Lower lobe of right lung (tissue), 2 donors: Measurements from ENCODE around the gene ECPAS. TPM values are rescaled to one million over a fixed set of nuclear protein-coding genes. Genes with fewer than 3 reads are reported as not detected.
"Not testable (repeated sequence)": the region's sequence is repeated elsewhere in the genome, so short reads cannot be mapped to it uniquely, and the experiment has no call there.

Experiments
- ATAC-seq, 2 donors: fragments of 200-7000 bp; cut with Tn5 transposase; one replicate each; pipeline ENCODE4 v1.9.1; 2020 to 2022; ENCODE audit warnings: mild to moderate bottlenecking in 2 of 2, moderate library complexity in 2 of 2
- DNase-seq: peaks from one replicate; pipeline ENCODE4 v3.0.0-alpha.2; 2020
- H3K27ac ChIP-seq: fragments of 200-600 bp; one replicate; pipeline ENCODE4 v1.8.0; 2022
- H3K27me3 ChIP-seq: fragments of 200-600 bp; one replicate; pipeline ENCODE4 v1.8.0; 2022; ENCODE audit warnings: low read depth
- H3K36me3 ChIP-seq: fragments of 200-600 bp; one replicate; pipeline ENCODE4 v1.8.0; 2022; ENCODE audit warnings: mild to moderate bottlenecking
- H3K4me1 ChIP-seq: fragments of 200-600 bp; one replicate; pipeline ENCODE4 v1.8.0; 2022
- H3K4me3 ChIP-seq: fragments of 200-600 bp; one replicate; pipeline ENCODE4 v1.8.0; 2022; ENCODE audit warnings: mild to moderate bottlenecking
- H3K9me3 ChIP-seq: fragments of 200-600 bp; one replicate; pipeline ENCODE4 v1.8.0; 2022
- CTCF ChIP-seq: fragments of 200-600 bp; IDR thresholded peaks from one replicate; pipeline ENCODE4 v1.8.0; 2022; ENCODE audit warnings: antibody characterized with exemption, mild to moderate bottlenecking
- intact Hi-C: fragments of 100-400 bp; cut with DNase I; formaldehyde crosslinking; loops from one replicate; pipeline ENCODE4 v1.11.0; 2022
- total RNA-seq: library from RNA; stranded (reverse); fragmentation: NEBNext Ultra II Directional; extraction: Animal tissue kit (Norgen Biotek cat#: 25700); gene quantifications from one replicate; pipeline ENCODE4 v1.2.1, GENCODE V29; 2021
- donor health status: DM: no; HTN: yes; CAD: no; lungs with severe emphysema.

Gene ECPAS
- total RNA-seq, 1 donor from 2014 or later: 97.1 TPM

- intact Hi-C loops: no loop called here
- ATAC-seq: no peak
- H3K4me1 ChIP-seq: no peaks in the 10 kb centered on the region
- TF ChIP-seq CTCF: no peak
- H3K9me3 ChIP-seq: no peaks in the 10 kb centered on the region
- H3K27ac ChIP-seq: no peak overlapping the region
- no peaks in the 10 kb centered on the region for H3K36me3 ChIP-seq
- no peak overlapping the region for H3K4me3 ChIP-seq
- no peak for DNase-seq
- no peaks in the 10 kb centered on the region for H3K27me3 ChIP-seq
Observed at GRCh38 chr9:111502506-111502905, 18.3 kb upstream of the ECPAS start.

GRCh38 chr9:111501648-111502047 lies 17.5 kb upstream of the ECPAS start:
- Histone ChIP-seq H3K36me3 (no peaks in the 10 kb centered on the region), H3K27me3 (no peaks in the 10 kb centered on the region), H3K9me3 (no peaks in the 10 kb centered on the region), H3K4me3 (no peak overlapping the region), H3K27ac (no peak overlapping the region), H3K4me1 (no peaks in the 10 kb centered on the region)
- no peak for DNase-seq
- intact Hi-C loops: no loop called here
- TF ChIP-seq CTCF: no peak
- ATAC-seq: no peak

- no peak for ATAC-seq
- Histone ChIP-seq H3K27me3 (no peaks in the 10 kb centered on the region), H3K27ac (no peak overlapping the region), H3K4me1 (no peaks in the 10 kb centered on the region), H3K36me3 (no peaks in the 10 kb centered on the region), H3K9me3 (no peaks in the 10 kb centered on the region), H3K4me3 (no peak overlapping the region)
- no peak for DNase-seq
- intact Hi-C loops: no loop called here
- no peak for TF ChIP-seq CTCF
Observed at GRCh38 chr9:111501005-111501562, 16.9 kb upstream of the ECPAS start.

GRCh38 chr9:111497196-111497595 lies 13.0 kb upstream of the ECPAS start:
- H3K4me1 ChIP-seq, DNase-seq, H3K27me3 ChIP-seq, H3K27ac ChIP-seq, H3K36me3 ChIP-seq, intact Hi-C loops, H3K4me3 ChIP-seq, H3K9me3 ChIP-seq, ATAC-seq: not testable (repeated sequence)

GRCh38 chr9:111484572-111484894 lies 350 bp upstream of the ECPAS start:
- no peaks in the 10 kb centered on the region for H3K27me3 ChIP-seq
- no peaks in the 10 kb centered on the region for H3K36me3 ChIP-seq
- intact Hi-C loops: no loop called here
- peaks cover 32% of the 10 kb centered on the region for H3K4me1 ChIP-seq
- peak overlapping the region; percentile 90 for H3K4me3 ChIP-seq
- peak overlapping the region; percentile 98 for H3K27ac ChIP-seq
- DNase-seq (no peak), ATAC-seq (no peak)
- TF ChIP-seq CTCF: no peak
- H3K9me3 ChIP-seq: no peaks in the 10 kb centered on the region

GRCh38 chr9:111483439-111483857 lies 735 bp downstream of the ECPAS start:
- Histone ChIP-seq H3K36me3 (no peaks in the 10 kb centered on the region), H3K9me3 (no peaks in the 10 kb centered on the region), H3K4me3 (peak overlapping the region; percentile 90), H3K27me3 (no peaks in the 10 kb centered on the region), H3K4me1 (peaks cover 39% of the 10 kb centered on the region), H3K27ac (peak overlapping the region; percentile 98)
- intact Hi-C loops: no loop called here
- TF ChIP-seq CTCF: no peak
- DNase-seq (no peak), ATAC-seq (peak; percentile 11 to 20)
